NCI-H128 (cell line): Measurements from ENCODE around the gene SPON1.
"Not testable (repeated sequence)": the region's sequence is repeated elsewhere in the genome, so short reads cannot be mapped to it uniquely, and the experiment has no call there.

ENCODE experiments used
- DNase-seq: peaks from one replicate; lab custom pipeline; 2025; ENCODE audit not compliant: unreplicated experiment; lab: John Stamatoyannopoulos, UW

The SPON1 gene

GRCh38 chr11:14262271-14262846, 299.8 kb downstream of the SPON1 start:
- no peak for DNase-seq

GRCh38 chr11:14264966-14265365, 302.4 kb downstream of the SPON1 start:
- DNase-seq: no peak

GRCh38 chr11:14266622-14267021, 304.1 kb downstream of the SPON1 start:
- DNase-seq: no peak

GRCh38 chr11:14267861-14268635, 305.5 kb downstream of the SPON1 start:
- DNase-seq: no peak

- no peak for DNase-seq
These were observed 307.4 kb downstream of the SPON1 start for GRCh38 chr11:14269692-14270573.

GRCh38 chr11:14270690-14271542, 308.4 kb downstream of the SPON1 start:
- DNase-seq: no peak

- no peak for DNase-seq
These were observed 311.4 kb downstream of the SPON1 start for GRCh38 chr11:14273895-14274294.

- no peak for DNase-seq
These were observed 312.6 kb downstream of the SPON1 start for GRCh38 chr11:14275076-14275475.

- not testable (repeated sequence) for DNase-seq
These were observed 316.3 kb downstream of the SPON1 start for GRCh38 chr11:14278869-14279268.

GRCh38 chr11:14288189-14288935, 325.8 kb downstream of the SPON1 start:
- no peak for DNase-seq

- no peak for DNase-seq
These were observed 327.9 kb downstream of the SPON1 start for GRCh38 chr11:14290422-14290821.

GRCh38 chr11:14299921-14300320, 337.4 kb downstream of the SPON1 start:
- DNase-seq: no peak

- DNase-seq: no peak
These were observed 338.3 kb downstream of the SPON1 start for GRCh38 chr11:14300661-14301304.

GRCh38 chr11:14304601-14305000, 342.1 kb downstream of the SPON1 start:
- no peak for DNase-seq

GRCh38 chr11:14305649-14306048, 343.1 kb downstream of the SPON1 start:
- no peak for DNase-seq

- no peak for DNase-seq
These were observed 344.0 kb downstream of the SPON1 start for GRCh38 chr11:14306481-14306880.

- no peak for DNase-seq
These were observed 345.8 kb downstream of the SPON1 start for GRCh38 chr11:14308114-14308896.

- no peak for DNase-seq
These were observed 346.4 kb downstream of the SPON1 start for GRCh38 chr11:14308897-14309387.
